Right ventricle myocardium superior (tissue), 1 donor: Measurements from ENCODE around the gene UPP1. TPM values are rescaled to one million over a fixed set of nuclear protein-coding genes. Genes with fewer than 3 reads are reported as not detected.
"Not testable (repeated sequence)": the region's sequence is repeated elsewhere in the genome, so short reads cannot be mapped to it uniquely, and the experiment has no call there.

ENCODE experiments used
- ATAC-seq: fragments of 200-7000 bp; cut with Tn5 transposase; one replicate; pipeline ENCODE4 v1.9.1; 2020; ENCODE audit warnings: mild to moderate bottlenecking; ENCODE audit not compliant: poor library complexity
- DNase-seq: peaks from one replicate; pipeline ENCODE4 v3.0.0-alpha.2; 2020
- intact Hi-C: fragments of 100-400 bp; cut with DNase I; formaldehyde crosslinking; loops from one replicate; pipeline ENCODE4 v1.11.2; 2022
- total RNA-seq: library from RNA; stranded (reverse); fragmentation: NEBNext Ultra II Directional; extraction: Animal tissue kit (Norgen Biotek cat#: 25700); gene quantifications from one replicate; pipeline ENCODE4 v1.2.1, GENCODE V29; 2021
- donor health status: DM: no; HTN: yes; CAD: no; lungs with severe emphysema.

The UPP1 gene
- total RNA-seq, 1 donor from 2014 or later: 20.3 TPM

DNA sequence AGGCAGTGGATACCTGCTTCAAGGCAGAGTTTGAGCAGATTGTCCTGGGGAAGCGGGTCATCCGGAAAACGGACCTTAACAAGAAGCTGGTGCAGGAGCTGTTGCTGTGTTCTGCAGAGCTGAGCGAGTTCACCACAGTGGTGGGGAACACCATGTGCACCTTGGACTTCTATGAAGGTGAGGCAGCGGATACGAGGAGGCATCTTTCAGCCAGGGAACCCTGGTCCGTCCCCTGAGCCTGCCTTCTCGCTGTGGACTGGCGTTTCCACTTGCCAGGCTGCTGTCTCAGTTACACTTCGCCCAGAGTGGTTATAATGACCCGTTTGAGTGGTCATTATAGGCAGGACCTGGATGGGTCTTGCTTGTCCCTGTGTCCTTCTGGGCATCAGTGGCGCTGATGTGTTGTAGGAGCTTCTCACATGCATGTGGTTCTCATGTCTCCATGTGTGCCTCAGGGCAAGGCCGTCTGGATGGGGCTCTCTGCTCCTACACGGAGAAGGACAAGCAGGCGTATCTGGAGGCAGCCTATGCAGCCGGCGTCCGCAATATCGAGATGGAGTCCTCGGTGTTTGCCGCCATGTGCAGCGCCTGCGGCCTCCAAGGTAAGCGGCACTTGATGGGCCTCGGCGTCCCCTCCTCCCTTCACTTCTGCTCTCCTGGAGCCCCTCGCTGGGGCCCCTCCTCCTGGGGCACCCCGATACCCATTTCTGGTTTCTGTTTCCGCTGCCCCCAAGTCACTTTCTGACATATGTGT is 18.0 kb downstream of the UPP1 start:
- DNase-seq: no peak
- intact Hi-C loops: loop anchor here (5.0 to 10.0 kb wide), 2 partner anchors 115 to 312 kb away; no protein-coding TSS in a partner anchor
- ATAC-seq: no peak

DNA sequence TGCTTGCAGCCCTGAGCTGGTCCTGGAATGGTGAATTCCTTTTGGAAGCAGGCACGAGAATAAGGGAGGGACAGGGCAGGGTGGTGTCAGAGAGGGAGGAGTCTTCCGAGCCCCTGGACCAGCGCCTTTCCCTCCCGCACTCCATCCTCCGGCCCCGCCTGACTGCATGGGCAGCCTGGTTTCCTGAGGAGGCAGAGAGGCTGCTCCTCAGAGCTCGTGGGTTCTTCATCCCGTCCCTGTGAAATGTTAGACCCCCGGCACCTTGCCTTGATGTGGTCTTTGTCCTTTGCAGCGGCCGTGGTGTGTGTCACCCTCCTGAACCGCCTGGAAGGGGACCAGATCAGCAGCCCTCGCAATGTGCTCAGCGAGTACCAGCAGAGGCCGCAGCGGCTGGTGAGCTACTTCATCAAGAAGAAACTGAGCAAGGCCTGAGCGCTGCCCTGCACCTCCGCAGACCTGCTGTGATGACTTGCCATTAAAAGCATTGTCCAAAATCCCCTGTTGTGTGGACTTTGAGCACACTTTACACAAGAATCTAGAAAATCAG is 18.9 kb downstream of the UPP1 start:
- no peak for DNase-seq
- intact Hi-C loops: loop anchor here (2.0 to 10.0 kb wide), 3 partner anchors 73 to 313 kb away; partner anchors contain the start of gene C7orf57
- ATAC-seq: no peak

GRCh38 chr7:48108959-48109847 is 20.1 kb downstream of the UPP1 start:
- ATAC-seq: no peak
- DNase-seq: no peak
- intact Hi-C loops: loop anchor here (2.0 to 10.0 kb wide), 3 partner anchors 74 to 314 kb away; partner anchors contain the start of gene C7orf57

DNA sequence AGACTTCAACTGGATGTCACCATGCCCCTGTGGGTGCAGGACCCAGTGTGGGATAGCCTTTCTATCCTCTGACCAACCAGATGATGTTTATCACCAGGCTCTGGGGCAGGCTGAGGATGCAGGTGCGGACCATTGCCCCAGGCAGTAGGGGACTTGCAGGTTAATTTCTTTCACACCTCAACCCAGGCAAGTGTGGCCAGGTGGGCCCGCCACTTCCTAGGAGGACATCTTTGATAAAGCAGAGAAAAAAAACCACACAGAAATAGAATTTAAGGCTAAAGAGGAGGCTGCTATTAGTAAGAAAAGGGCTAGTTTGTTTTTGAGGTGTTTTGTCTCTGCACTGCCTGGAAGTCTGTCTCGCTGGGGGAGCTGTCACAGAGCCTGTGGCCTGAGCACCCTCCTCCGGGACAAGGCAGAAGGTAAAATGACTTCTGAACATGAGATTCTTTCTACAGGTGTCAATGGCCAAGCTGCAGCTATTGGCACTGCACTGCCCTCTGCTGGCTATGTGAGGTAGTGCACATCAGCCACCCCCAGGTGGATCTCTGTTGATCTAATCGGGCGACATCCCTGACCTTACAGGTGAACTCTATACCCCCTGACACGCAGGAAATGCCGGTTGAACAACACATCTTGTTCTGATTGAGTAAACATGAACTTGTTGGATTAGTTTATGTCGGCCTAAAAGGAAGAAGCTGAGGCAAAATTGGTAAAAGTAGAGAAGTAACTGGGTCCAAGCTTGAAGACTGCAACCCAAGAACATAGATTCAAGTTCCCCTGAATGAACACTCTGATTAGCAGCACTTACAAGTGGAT is 21.0 kb downstream of the UPP1 start:
- DNase-seq: peak; percentile 85
- peak; percentile 89 for ATAC-seq
- intact Hi-C loops: loop anchor here (2.0 to 10.0 kb wide), 4 partner anchors 75 to 315 kb away; partner anchors contain the start of genes C7orf57 and PKD1L1

GRCh38 chr7:48110868-48111267 is 21.8 kb downstream of the UPP1 start:
- DNase-seq: no peak
- intact Hi-C loops: loop anchor here (5.0 kb wide), 1 partner anchor 164 kb away; the partner anchor contains the start of gene PKD1L1
- ATAC-seq: no peak

DNA sequence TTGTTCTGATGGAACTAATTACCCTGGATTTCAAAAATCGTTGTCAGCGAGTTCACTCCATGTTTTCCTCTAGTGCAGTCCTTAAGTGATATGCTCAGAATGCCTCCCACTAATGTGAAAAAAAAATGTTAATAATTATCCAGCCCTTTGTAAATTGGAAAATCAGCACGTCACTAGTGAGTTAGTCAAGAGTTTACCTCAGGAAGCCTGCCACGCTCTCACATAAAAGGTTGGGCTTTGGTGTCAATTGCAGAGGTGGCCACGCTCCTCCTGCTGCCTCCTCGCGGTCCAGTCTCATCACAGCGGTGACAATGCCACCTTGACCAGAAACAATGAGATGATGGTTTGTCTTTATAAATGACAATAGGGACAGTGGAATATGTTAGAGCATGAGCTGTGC is 22.5 kb downstream of the UPP1 start:
- ATAC-seq (no peak), DNase-seq (no peak)
- intact Hi-C loops: loop anchor here (5.0 kb wide), 1 partner anchor 164 kb away; the partner anchor contains the start of gene PKD1L1

- intact Hi-C loops: loop anchor here (5.0 kb wide), 1 partner anchor 165 kb away; the partner anchor contains the start of gene PKD1L1
- DNase-seq (no peak), ATAC-seq (no peak)
Measured at GRCh38 chr7:48112401-48113165, 23.5 kb downstream of the UPP1 start.

DNA sequence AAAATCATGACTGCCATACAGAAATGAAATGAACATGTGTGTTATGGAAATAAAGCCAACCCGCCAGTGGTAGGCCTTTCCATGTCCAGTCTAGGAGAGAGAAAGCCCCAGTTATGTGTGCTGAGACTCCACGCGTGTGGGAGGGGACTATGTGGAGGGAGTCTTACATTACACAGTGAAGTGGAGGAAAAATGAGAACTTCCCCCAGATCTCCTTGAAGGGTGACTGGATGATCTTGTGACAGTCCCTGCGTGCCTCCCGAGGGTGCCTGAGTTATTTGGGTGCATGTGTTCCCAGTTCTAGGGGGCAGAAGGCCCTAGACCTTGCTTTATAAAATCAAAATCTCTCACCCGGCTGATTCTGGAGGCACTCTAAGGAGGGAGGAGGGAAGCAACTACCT is 24.2 kb downstream of the UPP1 start:
- DNase-seq (no peak), ATAC-seq (no peak)
- intact Hi-C loops: loop anchor here (5.0 kb wide), 1 partner anchor 166 kb away; the partner anchor contains the start of gene PKD1L1

GRCh38 chr7:48114115-48114514 is 25.1 kb downstream of the UPP1 start:
- ATAC-seq (no peak), DNase-seq (no peak)
- intact Hi-C loops: loop anchor here (5.0 kb wide), 1 partner anchor 167 kb away; the partner anchor contains the start of gene PKD1L1

DNA sequence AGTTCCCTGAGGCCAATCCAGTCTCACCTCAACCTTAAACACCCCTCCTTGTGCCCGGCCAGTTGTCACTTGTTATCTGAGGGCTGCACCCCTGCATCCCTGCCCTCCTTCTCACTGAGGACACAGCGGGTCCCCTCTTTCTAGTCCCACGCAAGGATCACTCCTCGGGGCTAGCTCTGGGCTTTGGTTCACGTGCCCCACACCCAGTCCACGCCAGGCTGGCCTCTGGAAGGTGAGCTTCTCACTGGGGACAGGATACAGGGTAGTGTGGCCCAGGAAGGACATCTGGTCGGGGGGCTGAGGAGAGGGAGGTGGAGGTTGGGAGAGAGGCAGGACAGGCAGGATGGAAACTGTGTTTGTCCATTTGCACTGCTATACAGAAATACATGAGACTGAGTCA is 25.5 kb downstream of the UPP1 start:
- ATAC-seq: no peak

GRCh38 chr7:48116043-48116442 is 27.0 kb downstream of the UPP1 start:
- DNase-seq (no peak), ATAC-seq (no peak)
- intact Hi-C loops: no loop called here

More for the DNA sequence above, 25.5 kb downstream of the UPP1 start:
- no peak for DNase-seq
- intact Hi-C loops: loop anchor here (5.0 kb wide), 1 partner anchor 167 kb away; the partner anchor contains the start of gene PKD1L1

- intact Hi-C loops: no loop called here
- ATAC-seq (no peak), DNase-seq (no peak)
Measured at GRCh38 chr7:48118041-48118440, 29.0 kb downstream of the UPP1 start.

DNA sequence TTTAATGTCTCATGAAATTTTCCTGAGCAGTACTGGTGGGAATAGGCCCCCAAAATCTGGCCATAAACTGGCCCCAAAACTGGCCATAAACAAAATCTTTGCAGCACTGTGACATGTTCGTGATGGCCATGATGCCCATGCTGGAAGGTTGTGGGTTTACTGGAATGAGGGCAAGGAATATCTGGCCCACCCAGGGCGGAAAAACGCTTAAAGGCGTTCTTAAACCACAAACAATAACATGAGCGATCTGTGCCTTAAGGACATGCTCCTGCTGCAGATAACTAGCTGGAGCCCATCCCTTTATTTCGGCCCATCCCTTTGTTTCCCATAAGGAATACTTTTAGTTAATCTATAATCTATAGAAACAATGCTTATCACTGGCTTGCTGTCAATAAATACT is 31.5 kb downstream of the UPP1 start:
- intact Hi-C loops, DNase-seq, ATAC-seq: not testable (repeated sequence)

- intact Hi-C loops: no loop called here
- ATAC-seq (no peak), DNase-seq (no peak)
Measured at GRCh38 chr7:48126037-48126436, 37.0 kb downstream of the UPP1 start.

GRCh38 chr7:48130658-48131108 is 41.6 kb downstream of the UPP1 start:
- ATAC-seq (no peak), DNase-seq (no peak)
- intact Hi-C loops: no loop called here

GRCh38 chr7:48132792-48133191 is 43.7 kb downstream of the UPP1 start:
- DNase-seq (no peak), ATAC-seq (no peak)
- intact Hi-C loops: no loop called here

GRCh38 chr7:48139459-48139858 is 50.4 kb downstream of the UPP1 start:
- no peak for DNase-seq
- ATAC-seq: no peak
- intact Hi-C loops: no loop called here
